HG03064 (cell line): ENCODE results near the gene GID8.

Source experiments
- ATAC-seq: cut with Tn5 transposase; IDR thresholded peaks from one replicate; pipeline ENCODE4 v1.9.1; 2021; ENCODE audit warnings: low read depth; ENCODE audit not compliant: unreplicated experiment

GID8 gene

DNA sequence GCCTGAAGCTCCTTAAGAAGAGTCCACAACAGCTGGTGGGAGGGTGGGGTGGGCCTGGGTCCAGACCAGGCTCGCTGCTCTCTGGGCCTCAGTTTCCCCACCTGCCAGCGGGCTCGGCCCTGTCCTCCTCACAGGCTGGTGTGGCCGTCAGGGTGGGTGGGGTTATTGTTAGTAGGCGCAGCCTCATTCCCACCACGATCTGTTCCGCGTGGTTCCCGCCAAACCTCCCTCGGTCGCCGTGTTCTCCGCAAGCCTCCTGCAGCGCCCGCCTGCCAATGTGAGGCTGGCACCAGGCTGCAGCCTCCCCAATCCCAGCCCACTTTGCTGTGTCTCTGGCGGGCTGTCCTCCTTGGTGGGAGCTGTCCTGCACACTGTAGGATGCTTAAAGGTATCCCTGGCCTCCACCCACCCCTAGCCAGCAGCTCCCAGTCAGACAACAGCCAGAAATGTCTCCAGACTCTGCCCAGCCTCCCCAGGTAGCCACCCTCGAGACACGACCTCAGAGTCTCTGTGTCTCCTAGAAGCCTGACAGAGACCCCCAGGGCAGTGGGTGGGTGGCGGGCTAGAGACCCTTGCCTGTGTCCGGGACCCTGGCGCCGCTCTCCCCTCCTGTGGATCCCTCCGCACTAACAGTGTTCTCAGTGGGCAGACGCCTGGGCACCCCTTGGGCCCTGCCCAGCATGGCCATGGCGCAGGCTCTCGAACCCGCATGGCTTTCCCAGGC is 29.8 kb downstream of the GID8 start:
- ATAC-seq = no peak

DNA sequence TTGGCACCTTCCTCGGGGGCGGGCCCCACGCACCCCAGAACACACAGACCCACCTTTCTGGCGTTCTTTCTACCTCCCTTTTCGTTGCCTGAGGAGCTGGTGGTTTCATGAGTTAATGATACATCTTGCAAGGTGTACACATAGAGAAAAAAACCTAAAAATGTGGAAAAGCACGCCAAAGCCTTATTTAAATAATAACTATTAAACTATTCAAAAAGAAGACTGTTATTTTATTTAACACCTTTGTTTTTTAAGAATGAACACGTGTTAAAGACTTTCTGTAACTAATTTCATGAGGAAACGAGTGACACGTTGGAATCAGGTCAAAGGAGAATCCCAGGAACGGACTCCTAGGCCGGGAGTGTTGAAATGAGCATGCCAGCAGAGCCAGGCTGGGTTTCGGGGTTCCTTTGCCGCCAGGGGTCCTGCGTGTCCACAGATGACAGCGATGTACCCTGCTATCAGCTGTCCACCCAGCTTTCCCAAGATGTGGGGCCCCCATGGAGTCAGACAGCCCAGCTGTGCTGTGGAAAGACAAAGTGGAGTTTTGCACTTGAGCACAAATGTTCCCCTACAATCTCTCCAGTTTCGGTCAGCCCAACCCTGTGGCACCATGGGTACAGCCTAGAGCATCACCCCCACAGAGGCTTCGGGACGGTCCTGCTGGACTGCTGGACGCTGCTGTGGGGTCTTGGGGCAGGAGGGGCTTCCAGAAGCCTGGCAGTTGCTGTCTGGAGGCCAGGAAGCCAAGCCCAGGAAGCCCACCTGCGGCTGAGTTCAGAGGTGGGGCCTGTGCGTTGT is 30.6 kb downstream of the GID8 start:
- ATAC-seq = no peak

DNA sequence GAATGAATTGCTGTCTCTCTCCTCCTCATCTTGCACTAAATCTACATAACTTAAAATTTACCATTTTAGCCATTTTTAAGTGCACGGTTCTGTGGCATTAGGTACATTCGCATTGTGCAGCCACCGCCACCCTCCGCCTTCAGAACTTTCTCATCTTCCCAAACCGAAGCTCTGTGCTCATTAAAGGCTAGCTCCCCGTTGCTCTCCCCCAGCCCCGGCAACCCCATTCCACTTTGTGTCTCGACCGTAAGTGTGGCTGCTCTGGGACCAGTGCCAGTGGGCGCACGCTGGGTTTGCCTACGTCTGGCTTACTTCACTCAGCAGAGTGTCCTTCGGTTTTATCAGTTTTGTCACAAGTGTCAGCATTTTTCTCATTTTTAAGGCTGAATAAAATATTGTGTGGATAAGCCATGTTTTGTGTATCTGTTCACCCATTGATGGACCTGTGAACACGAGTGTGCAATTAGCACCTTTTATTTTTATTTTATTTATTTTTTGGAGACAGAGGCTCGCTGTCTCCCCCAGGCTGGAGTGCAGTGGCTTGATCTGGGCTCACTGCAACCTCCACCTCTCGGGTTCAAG is 31.3 kb downstream of the GID8 start:
- no peak for ATAC-seq

DNA sequence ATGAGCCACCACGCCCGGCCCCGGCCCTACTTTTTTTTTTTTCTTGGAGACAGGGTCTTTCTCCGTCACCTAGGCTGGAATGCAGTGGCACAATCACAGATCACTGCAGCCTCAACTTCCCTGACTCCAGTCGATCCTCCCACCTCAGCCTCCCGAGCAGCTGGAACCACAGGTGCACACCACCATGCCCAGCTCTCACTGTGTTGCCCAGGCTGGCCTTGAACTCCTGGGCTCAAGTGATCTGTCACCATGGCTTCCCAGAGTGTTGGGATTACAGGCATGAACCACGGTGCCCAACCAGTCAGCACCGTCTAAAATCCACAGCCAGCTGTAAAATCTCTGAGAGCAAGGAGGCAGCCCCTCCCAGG is 32.0 kb downstream of the GID8 start:
- no peak for ATAC-seq

DNA sequence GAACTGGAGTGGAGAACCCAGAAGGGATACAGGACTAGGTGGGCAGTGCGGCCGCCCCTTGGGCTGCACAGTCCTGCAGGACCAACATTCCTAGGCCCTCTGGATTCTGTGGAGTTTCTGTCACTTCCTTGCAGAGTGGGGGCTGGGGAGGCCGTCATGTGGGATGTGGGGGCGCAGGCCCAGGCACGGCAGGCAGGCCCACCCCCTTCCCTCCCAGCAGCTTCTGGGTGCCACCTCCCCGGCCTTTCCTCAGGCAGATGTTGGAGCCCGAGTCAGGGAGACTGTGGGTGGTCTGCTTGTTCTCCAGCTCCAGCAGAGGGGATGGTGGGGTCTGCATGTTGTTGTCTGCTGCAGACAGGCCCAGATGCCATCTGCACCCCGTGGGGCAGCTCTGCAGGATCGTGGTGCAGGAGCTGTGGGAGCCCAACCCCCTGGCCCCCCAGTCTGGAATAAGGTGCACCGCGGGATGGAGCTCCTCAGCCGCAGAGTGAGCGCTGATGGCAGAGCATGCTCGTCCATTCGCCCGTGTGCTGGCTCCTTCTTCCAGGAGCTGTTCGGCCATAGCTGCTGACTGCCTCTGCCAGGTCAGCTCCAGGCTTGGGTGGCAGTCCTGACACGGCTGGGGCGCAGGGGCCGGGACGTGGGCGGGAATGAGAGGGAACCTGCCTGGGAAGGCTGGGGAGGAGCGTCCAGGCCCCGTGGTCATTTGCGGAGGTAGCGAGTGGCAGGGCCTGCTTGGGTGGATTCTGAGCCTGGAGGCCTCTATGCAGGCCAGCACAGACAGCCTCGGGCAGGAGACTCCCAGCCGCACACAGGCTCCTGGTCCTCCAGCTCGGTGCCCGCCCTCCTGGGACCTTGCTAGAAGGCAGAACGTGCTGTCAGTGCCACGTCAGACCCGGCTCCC is 32.6 kb downstream of the GID8 start:
- no peak for ATAC-seq

DNA sequence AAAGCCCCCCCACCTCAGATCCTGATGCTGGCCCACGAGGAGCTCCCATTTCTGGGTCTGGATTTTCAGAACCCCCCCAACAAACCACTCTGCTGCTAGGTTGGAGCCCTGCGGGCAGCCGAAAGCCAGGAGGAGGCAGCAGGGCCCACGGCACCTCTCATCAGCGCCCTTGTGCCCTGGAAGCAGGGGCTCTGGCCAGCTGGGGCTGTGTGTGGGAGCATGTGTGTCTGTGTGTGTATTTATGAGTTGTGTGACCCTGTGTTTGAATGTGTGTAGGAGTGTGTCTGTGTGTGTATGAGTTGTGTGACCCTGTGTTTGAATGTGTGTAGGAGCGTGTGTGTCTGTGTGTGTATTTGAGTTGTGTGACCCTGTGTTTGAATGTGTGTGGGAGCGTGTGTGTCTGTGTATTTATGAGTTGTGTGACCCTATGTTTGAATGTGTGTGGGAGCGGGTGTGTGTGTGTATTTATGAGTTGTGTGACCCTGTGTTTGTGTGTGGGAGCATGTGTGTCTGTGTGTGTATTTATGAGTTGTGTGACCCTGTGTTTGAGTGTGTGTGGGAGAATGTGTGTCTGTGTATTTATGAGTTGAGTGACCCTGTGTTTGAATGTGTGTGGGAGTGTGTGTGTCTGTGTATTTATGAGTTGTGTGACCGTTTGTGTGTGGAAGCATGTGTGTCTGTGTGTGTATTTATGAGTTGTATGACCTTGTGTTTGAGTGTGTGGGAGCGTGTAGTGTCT is 33.4 kb downstream of the GID8 start:
- ATAC-seq = no peak

DNA sequence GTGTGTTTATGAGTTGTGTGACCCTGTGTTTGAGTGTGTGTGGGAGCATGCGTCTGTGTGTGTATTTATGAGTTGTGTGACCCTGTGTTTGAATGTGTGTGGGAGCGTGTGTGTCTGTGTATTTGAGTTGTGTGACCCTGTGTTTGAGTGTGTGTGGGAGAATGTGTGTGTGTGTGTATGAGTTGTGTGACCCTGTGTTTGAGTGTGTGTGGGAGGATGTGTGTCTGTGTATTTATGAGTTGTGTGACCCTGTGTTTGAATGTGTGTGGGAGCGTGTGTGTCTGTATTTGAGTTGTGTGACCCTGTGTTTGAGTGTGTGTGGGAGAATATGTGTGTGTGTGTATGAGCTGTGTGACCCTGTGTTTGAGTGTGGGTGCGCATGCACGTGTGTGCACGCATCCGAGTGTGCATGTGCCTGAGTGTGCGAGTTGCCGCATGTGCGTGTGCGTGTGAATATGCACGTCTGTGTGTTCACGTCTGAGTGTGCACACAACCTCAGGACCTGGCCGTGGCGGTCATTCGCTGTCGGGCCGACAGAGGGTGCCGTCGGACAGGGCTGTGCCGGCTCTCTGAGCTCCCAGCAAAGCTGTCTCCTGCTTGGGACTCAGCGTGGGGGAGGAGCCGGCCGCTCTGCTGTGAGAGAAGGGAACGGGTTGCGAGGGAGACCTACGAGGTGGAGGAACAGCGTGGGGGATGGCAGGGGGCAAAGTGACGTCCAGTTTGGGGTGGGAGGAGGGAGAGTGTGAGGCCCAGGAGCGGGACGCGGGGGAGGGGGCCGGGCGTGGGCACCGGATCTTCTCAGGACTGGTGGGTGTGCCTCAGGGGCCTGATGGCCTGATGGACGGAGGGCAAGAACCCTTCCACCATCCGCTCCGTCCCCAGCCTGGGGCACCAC is 34.2 kb downstream of the GID8 start:
- no peak for ATAC-seq

DNA sequence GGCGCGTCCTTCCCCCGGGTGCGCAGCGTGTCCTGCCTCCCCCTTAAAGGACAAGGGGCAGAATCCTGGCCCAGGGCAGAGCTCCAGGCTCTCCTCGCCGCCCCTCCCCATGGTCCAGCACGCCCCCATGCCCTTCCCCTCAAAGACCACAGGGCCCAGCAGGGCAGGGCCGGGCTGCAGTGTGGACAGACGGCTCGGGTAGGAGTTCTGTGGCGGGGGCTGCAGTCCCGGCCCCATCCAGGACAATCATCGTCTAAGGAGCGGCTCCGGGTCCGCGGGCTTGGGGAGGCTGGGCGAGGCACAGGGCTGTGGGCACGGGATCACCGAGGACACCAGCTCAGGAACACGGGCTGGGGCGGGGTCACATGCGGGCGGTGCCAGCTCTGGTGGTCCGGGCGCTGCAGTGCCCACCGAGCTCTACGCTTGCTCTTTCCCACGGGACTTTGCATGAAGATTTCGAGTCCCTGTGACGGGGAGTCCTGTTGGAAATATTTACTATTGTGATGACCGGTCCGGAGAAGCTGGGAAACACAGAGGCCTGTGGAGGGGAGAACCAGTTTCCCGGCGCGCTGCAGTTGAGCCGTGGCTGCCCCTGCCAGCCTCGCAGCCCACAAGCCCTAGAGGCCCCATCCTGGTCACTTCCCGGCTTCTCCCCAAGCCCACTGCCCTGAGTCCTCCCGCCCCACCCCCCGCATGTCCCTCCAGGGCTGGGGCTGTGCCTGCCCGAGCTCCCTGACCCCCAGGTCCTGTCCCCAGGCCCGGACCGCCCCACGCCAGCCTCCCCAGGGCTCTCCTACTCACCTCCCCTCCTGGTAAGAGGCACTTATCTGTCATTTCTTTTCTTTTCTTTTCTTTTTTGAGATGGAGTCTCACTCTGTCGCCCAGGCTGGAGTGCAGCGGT is 35.1 kb downstream of the GID8 start:
- no peak for ATAC-seq

DNA sequence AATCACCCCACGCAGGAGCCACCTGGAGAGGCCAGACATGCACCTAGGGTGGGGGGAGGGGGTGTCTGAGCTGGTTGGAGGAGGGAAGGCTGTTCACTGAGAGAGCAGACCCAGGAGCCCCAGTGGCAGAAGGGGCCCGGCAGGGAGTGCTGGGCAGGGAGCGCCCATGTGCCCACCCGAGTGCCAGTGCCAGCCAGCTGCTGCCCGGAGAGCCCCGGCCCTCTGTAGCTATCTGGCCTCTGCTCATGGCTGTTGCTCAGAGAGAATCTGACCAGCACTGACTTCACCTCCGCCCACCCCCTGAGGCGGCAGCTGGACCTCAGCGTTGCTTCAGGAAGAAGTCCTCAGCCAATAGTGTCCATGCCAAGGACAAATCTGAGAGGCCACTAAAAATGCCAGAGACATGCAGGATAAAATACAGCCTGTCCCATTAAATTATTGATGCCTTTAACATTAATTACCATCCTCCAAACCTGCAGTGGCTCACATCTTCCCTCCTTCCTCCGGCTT is 37.4 kb downstream of the GID8 start:
- ATAC-seq = no peak

- no peak for ATAC-seq
These were observed 38.0 kb downstream of the GID8 start for GRCh38 chr20:62975812-62976508.

DNA sequence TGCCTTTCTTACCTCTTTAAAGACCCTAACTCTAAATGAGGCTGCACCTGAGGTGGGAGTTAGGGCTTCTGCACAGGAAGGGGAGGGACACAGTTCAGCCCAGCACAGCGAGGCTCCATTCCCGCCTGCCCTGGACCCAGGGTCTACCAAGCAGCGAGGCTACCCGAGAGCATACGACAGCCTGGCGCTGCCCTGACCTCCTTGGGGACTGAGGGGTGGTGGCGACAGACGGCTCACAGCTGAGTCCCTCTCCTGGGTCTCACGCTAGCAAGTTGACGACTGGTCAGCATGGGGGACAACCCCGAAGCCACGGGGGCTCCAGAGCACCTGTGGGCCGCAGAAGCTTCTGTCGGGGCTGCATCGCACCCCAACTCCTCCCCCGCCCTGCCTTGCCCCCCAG is 38.9 kb downstream of the GID8 start:
- no peak for ATAC-seq

GRCh38 chr20:62977613-62978560 is 39.9 kb downstream of the GID8 start:
- ATAC-seq = no peak

GRCh38 chr20:62978561-62978943 is 40.6 kb downstream of the GID8 start:
- ATAC-seq = no peak

- ATAC-seq = no peak
These were observed 41.4 kb downstream of the GID8 start for GRCh38 chr20:62979310-62979709.

- no peak for ATAC-seq
These were observed 42.0 kb downstream of the GID8 start for GRCh38 chr20:62979876-62980373.

GRCh38 chr20:62980380-62980960 is 42.5 kb downstream of the GID8 start:
- no peak for ATAC-seq
